ENCODE measurements around the gene ABCG4. TPM values are rescaled to one million over a fixed set of nuclear protein-coding genes. Genes with fewer than 3 reads are reported as not detected.
A peak's percentile ranks its signal among the peaks of the same experiment; 100 is the strongest.

The ABCG4 gene
- polyA plus RNA-seq, result 1.5 and 3.0 TPM in 2 replicates
- polyA minus RNA-seq, result 1.5 and 1.9 TPM in 2 replicates

- Histone ChIP-seq H3K4me3 (ENCODE audit: low read length) (peak within 1 kb of the TSS; percentile 86), H3K79me2 (replicated peaks; ENCODE audit: insufficient read depth, low read length) (no peaks in the 10 kb centered on the region), H3K4me2 (ENCODE audit: low read length) (peak within 1 kb of the TSS; percentile 49), H3K9me3 (ENCODE audit: low read length) (no peaks in the 10 kb centered on the region), H4K20me1 (ENCODE audit: insufficient read depth) (no peaks in the 10 kb centered on the region), H3K9me2 (ENCODE audit: insufficient read depth, low read length) (no peaks in the 10 kb centered on the region), H3K27me3 (ENCODE audit: insufficient read depth, low read depth, low read length) (peaks cover 35% of the 10 kb centered on the region), H2AFZ (ENCODE audit: low read depth, low read length) (peak within 1 kb of the TSS; percentile 15), H3F3A (ENCODE audit: insufficient read depth, low read length, poor library complexity, severe bottlenecking) (no peaks in the 10 kb centered on the region), H3K9ac (ENCODE audit: low read length) (peak within 1 kb of the TSS; percentile 64), H3K36me3 (ENCODE audit: insufficient read depth, low read length) (no peaks in the 10 kb centered on the region), H3K27ac (ENCODE audit: low read length) (no peak within 1 kb of the TSS)
- TF ChIP-seq RAD21 (conservative IDR thresholded peaks at IDR 0.05) (no peak), MXI1 (conservative IDR thresholded peaks at IDR 0.05; ENCODE audit: poor library complexity, severe bottlenecking) (peak; percentile 12), EP300 (conservative IDR thresholded peaks at IDR 0.05; ENCODE audit: poor library complexity, severe bottlenecking) (no peak), POLR2AphosphoS5 (IDR thresholded peaks at IDR 0.05) (no peak), SMC3 (conservative IDR thresholded peaks at IDR 0.05; ENCODE audit: poor library complexity) (peak; percentile 14), EZH2 (IDR thresholded peaks at IDR 0.05; ENCODE audit: borderline replicate concordance, insufficient read depth, low read length, poor library complexity, severe bottlenecking) (no peak), TAF1 (IDR thresholded peaks at IDR 0.05; ENCODE audit: low read depth) (peak; percentile 12), CTCF (IDR thresholded peaks at IDR 0.05; ENCODE audit: poor library complexity, severe bottlenecking) (no peak), REST (IDR thresholded peaks at IDR 0.05; ENCODE audit: borderline replicate concordance) (no peak)
Observed at GRCh38 chr11:119149018-119149785, at the start of gene ABCG4. ABCG4 (plus strand) TSS chr11:119149052; CDS start chr11:119149966, 914 bp downstream.

- Histone ChIP-seq H4K20me1 (ENCODE audit: insufficient read depth) (no peaks in the 10 kb centered on the region), H3K79me2 (replicated peaks; ENCODE audit: insufficient read depth, low read length) (no peaks in the 10 kb centered on the region), H3K36me3 (ENCODE audit: insufficient read depth, low read length) (no peaks in the 10 kb centered on the region), H3K9ac (ENCODE audit: low read length) (no peak overlapping the region), H2AFZ (ENCODE audit: low read depth, low read length) (no peak overlapping the region), H3K4me2 (ENCODE audit: low read length) (no peak overlapping the region), H3K27ac (ENCODE audit: low read length) (no peak overlapping the region), H3F3A (ENCODE audit: insufficient read depth, low read length, poor library complexity, severe bottlenecking) (no peaks in the 10 kb centered on the region), H3K9me2 (ENCODE audit: insufficient read depth, low read length) (no peaks in the 10 kb centered on the region), H3K4me3 (ENCODE audit: low read length) (no peak overlapping the region), H3K27me3 (ENCODE audit: insufficient read depth, low read depth, low read length) (no peaks in the 10 kb centered on the region), H3K9me3 (ENCODE audit: low read length) (no peaks in the 10 kb centered on the region)
- TF ChIP-seq TAF1 (IDR thresholded peaks at IDR 0.05; ENCODE audit: low read depth) (no peak), SMC3 (conservative IDR thresholded peaks at IDR 0.05; ENCODE audit: poor library complexity) (no peak), MXI1 (conservative IDR thresholded peaks at IDR 0.05; ENCODE audit: poor library complexity, severe bottlenecking) (no peak), POLR2AphosphoS5 (IDR thresholded peaks at IDR 0.05) (no peak), EP300 (conservative IDR thresholded peaks at IDR 0.05; ENCODE audit: poor library complexity, severe bottlenecking) (no peak), EZH2 (IDR thresholded peaks at IDR 0.05; ENCODE audit: borderline replicate concordance, insufficient read depth, low read length, poor library complexity, severe bottlenecking) (no peak), RAD21 (conservative IDR thresholded peaks at IDR 0.05) (no peak), CTCF (IDR thresholded peaks at IDR 0.05; ENCODE audit: poor library complexity, severe bottlenecking) (no peak), REST (IDR thresholded peaks at IDR 0.05; ENCODE audit: borderline replicate concordance) (no peak)
Observed at GRCh38 chr11:119099711-119100110, 49.1 kb upstream of the ABCG4 start.

Data from neural cell (in vitro differentiated cells).